Heart left ventricle (tissue), 13 donors: ENCODE measurements around the gene FMNL1.

Experiments
- CTCF ChIP-seq, 12 donors: fragments of 200-600 bp; sonication (generic) in 4 of 12; IDR thresholded peaks; one replicate each; pipeline versions ENCODE4 v1.5.0 to v1.8.0; 2018 to 2022; ENCODE audit warnings: antibody characterized with exemption in 12 of 12, mild to moderate bottlenecking in 5 of 12
- POLR2A ChIP-seq, 2 donors: fragments of 450-650 bp; IDR thresholded peaks; one replicate each; pipeline ENCODE4 v1.6.1; 2017; ENCODE audit warnings: antibody characterized with exemption in 2 of 2, mild to moderate bottlenecking in 2 of 2, moderate library complexity in 2 of 2
- donor health status: ischemic (EF 13 %, LVEDD 7.1; RV severe dilation, severe dysfunction).
- donor health status: DM: no; HTN: yes; CAD: no.
- donor health status: DM: no; HTN: no; CAD: no.
- donor health status: ischemic (EF 25% LVEDD 6.9; RV normal size, moderate dysfunction).
- donor health status: ischemic (EF 25% LVEDD 5.7; RV mildly dilated, moderate dysfunction).
- donor health status: ischemic (EF 35%, LVEDD 5.7; RV mildly dilated, moderate dysfunction).
- donor health status: nonischemic (EF 11% LVEDD 7.7; RV severe dilation, severe dysfunction).
- donor health status: DM: yes; HTN: yes; CAD: no.
- donor health status: PGD.
- donor health status: ischemic (EF 29% LVEDD 5.4; RV normal size, mild dysfunction).
- donor health status: nonischemic (EF 23%, LVEDD 6.1; RV moderate dilation, normal function).

DNA sequence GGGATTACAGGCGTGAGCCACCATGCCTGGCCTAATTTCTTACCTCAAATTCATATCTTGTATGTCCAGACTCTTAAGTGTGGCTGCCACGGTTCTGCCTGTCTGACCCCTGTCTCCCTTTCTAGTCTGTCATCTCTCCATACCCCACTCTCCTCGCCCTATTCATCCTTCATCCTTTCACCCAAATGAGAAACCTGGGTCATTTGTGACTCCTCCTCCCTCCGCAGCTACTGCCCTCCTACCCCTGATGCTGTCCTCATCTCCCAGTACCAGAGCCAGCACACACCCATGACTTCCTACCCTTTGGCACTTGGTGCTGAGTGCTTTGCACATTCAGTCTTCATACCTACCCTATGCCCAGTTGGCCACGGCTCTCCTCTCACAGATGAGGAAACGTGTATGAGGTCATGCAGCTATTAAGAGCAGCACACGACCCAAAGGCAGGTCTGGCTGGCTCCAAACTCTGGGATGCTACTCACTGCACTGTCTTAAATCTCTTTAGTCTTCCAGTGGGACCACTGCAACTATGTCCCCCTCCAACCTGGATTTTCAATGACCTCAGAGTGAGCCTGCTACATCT, 38.6 kb downstream of the FMNL1 start:
- TF ChIP-seq CTCF (IDR thresholded peaks at IDR 0.05) (no peak), POLR2A (IDR thresholded peaks at IDR 0.05) (no peak)
